ENCODE data around the gene EAF1.

The EAF1 gene

DNA sequence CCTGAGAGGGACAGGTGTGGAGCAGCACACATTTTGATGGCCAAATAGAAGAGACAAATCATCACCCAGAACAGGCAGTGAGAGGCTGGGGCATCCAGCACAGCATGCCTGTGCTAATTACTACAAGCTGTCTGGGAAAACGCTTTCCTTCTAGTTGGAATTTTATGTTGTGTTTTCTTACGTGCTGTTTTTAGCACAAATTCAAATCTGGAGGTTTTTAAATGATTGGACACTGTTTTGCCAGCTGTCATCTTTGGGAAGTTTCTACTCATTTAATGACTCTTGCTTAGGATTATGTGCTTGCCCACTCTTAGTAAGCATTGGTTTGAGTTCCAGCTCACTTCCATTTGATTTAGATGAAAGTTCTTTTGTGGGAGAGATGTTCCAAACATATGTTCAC lies 43.5 kb downstream of the EAF1 start:
- no peak overlapping the region for H3K9ac ChIP-seq (ENCODE audit: low read length)
- no peaks in the 10 kb centered on the region for H3K36me3 ChIP-seq (ENCODE audit: low read length)
- H2AFZ ChIP-seq (ENCODE audit: low read depth, low read length, severe bottlenecking) = no peak overlapping the region
- no peak overlapping the region for H3K4me3 ChIP-seq (ENCODE audit: insufficient read depth, low read length, poor library complexity, severe bottlenecking)
- H3K27me3 ChIP-seq (ENCODE audit: low read length) = no peaks in the 10 kb centered on the region
- H3F3A ChIP-seq (ENCODE audit: insufficient read depth) = no peaks in the 10 kb centered on the region
- H3K4me2 ChIP-seq (ENCODE audit: low read depth, low read length, poor library complexity, severe bottlenecking) = no peak overlapping the region
- H3K27ac ChIP-seq (ENCODE audit: low read depth, low read length) = no peak overlapping the region
- no peaks in the 10 kb centered on the region for H3K9me2 ChIP-seq (replicated peaks; ENCODE audit: insufficient read depth, low read length)
- no peak for TF ChIP-seq EZH2phosphoT487 (conservative IDR thresholded peaks at IDR 0.05; ENCODE audit: low read length)
- TF ChIP-seq CTCF (IDR thresholded peaks at IDR 0.05; ENCODE audit: insufficient read depth, low read length, poor library complexity, severe bottlenecking) = no peak
- H3K79me2 ChIP-seq (ENCODE audit: insufficient read depth, low read length) = no peaks in the 10 kb centered on the region
- H4K20me1 ChIP-seq (ENCODE audit: low read depth, low read length) = no peaks in the 10 kb centered on the region
- H3K9me3 ChIP-seq (ENCODE audit: insufficient read depth, low read length) = no peaks in the 10 kb centered on the region

GRCh38 chr3:15471861-15472260 lies 44.5 kb downstream of the EAF1 start:
- Histone ChIP-seq H3K9me3 (ENCODE audit: insufficient read depth, low read length) (no peaks in the 10 kb centered on the region), H3F3A (ENCODE audit: insufficient read depth) (no peaks in the 10 kb centered on the region), H3K9me2 (replicated peaks; ENCODE audit: insufficient read depth, low read length) (no peaks in the 10 kb centered on the region), H3K27me3 (ENCODE audit: low read length) (no peaks in the 10 kb centered on the region), H2AFZ (ENCODE audit: low read depth, low read length, severe bottlenecking) (no peak overlapping the region), H3K36me3 (ENCODE audit: low read length) (no peaks in the 10 kb centered on the region), H3K27ac (ENCODE audit: low read depth, low read length) (no peak overlapping the region), H3K4me3 (ENCODE audit: insufficient read depth, low read length, poor library complexity, severe bottlenecking) (no peak overlapping the region), H3K9ac (ENCODE audit: low read length) (no peak overlapping the region), H3K79me2 (ENCODE audit: insufficient read depth, low read length) (no peaks in the 10 kb centered on the region), H4K20me1 (ENCODE audit: low read depth, low read length) (no peaks in the 10 kb centered on the region), H3K4me2 (ENCODE audit: low read depth, low read length, poor library complexity, severe bottlenecking) (no peak overlapping the region)
- no peak for TF ChIP-seq EZH2phosphoT487 (conservative IDR thresholded peaks at IDR 0.05; ENCODE audit: low read length)
- no peak for TF ChIP-seq CTCF (IDR thresholded peaks at IDR 0.05; ENCODE audit: insufficient read depth, low read length, poor library complexity, severe bottlenecking)

DNA sequence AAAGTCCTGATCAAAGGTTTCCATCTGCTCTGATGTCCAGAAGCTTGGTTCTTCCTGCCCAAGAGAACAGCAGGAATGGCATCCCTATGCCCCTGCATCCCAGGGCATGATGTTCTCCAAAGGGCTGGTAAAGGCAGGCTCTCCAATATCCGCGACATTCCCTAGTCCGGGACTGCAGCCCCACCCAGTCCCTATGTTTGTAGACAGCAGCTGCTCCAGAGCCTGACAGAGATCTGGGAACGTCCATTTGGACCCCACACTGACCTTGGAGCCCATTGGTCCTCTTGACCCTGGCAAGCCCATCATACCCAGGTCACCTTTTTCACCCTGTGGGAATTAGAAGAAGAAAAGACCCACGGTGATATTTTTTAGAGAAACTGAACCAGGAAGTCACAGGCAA lies 47.8 kb downstream of the EAF1 start:
- no peaks in the 10 kb centered on the region for H4K20me1 ChIP-seq (ENCODE audit: low read depth, low read length)
- no peak overlapping the region for H2AFZ ChIP-seq (ENCODE audit: low read depth, low read length, severe bottlenecking)
- H3K9me2 ChIP-seq (replicated peaks; ENCODE audit: insufficient read depth, low read length) = no peaks in the 10 kb centered on the region
- H3K9me3 ChIP-seq (ENCODE audit: insufficient read depth, low read length) = no peaks in the 10 kb centered on the region
- no peaks in the 10 kb centered on the region for H3K27me3 ChIP-seq (ENCODE audit: low read length)
- no peaks in the 10 kb centered on the region for H3F3A ChIP-seq (ENCODE audit: insufficient read depth)
- no peak overlapping the region for H3K4me2 ChIP-seq (ENCODE audit: low read depth, low read length, poor library complexity, severe bottlenecking)
- TF ChIP-seq CTCF (IDR thresholded peaks at IDR 0.05; ENCODE audit: insufficient read depth, low read length, poor library complexity, severe bottlenecking) = no peak
- TF ChIP-seq EZH2phosphoT487 (conservative IDR thresholded peaks at IDR 0.05; ENCODE audit: low read length) = no peak
- H3K9ac ChIP-seq (ENCODE audit: low read length) = no peak overlapping the region
- H3K79me2 ChIP-seq (ENCODE audit: insufficient read depth, low read length) = no peaks in the 10 kb centered on the region
- H3K36me3 ChIP-seq (ENCODE audit: low read length) = no peaks in the 10 kb centered on the region
- H3K27ac ChIP-seq (ENCODE audit: low read depth, low read length) = no peak overlapping the region
- H3K4me3 ChIP-seq (ENCODE audit: insufficient read depth, low read length, poor library complexity, severe bottlenecking) = no peak overlapping the region

- Histone ChIP-seq H3K27ac (ENCODE audit: low read depth, low read length) (no peak overlapping the region), H3K4me3 (ENCODE audit: insufficient read depth, low read length, poor library complexity, severe bottlenecking) (no peak overlapping the region), H3K36me3 (ENCODE audit: low read length) (no peaks in the 10 kb centered on the region), H3F3A (ENCODE audit: insufficient read depth) (no peaks in the 10 kb centered on the region), H4K20me1 (ENCODE audit: low read depth, low read length) (no peaks in the 10 kb centered on the region), H3K27me3 (ENCODE audit: low read length) (no peaks in the 10 kb centered on the region), H3K9ac (ENCODE audit: low read length) (no peak overlapping the region), H3K4me2 (ENCODE audit: low read depth, low read length, poor library complexity, severe bottlenecking) (no peak overlapping the region), H3K9me2 (replicated peaks; ENCODE audit: insufficient read depth, low read length) (no peaks in the 10 kb centered on the region), H3K9me3 (ENCODE audit: insufficient read depth, low read length) (no peaks in the 10 kb centered on the region), H2AFZ (ENCODE audit: low read depth, low read length, severe bottlenecking) (no peak overlapping the region), H3K79me2 (ENCODE audit: insufficient read depth, low read length) (no peaks in the 10 kb centered on the region)
- TF ChIP-seq EZH2phosphoT487 (conservative IDR thresholded peaks at IDR 0.05; ENCODE audit: low read length) (no peak), CTCF (IDR thresholded peaks at IDR 0.05; ENCODE audit: insufficient read depth, low read length, poor library complexity, severe bottlenecking) (no peak)
Measured at GRCh38 chr3:15476378-15476777, 49.0 kb downstream of the EAF1 start.

Data from SU-DHL-6 (cell line).